D721Med (cell line): Measurements from ENCODE around the gene EPB41L2.
"Not testable (repeated sequence)": the region's sequence is repeated elsewhere in the genome, so short reads cannot be mapped to it uniquely, and the experiment has no call there.

Source experiments
- DNase-seq: peaks from one replicate; pipeline ENCODE4 v3.0.0; 2011; ENCODE audit warnings: low spot score; ENCODE audit not compliant: insufficient read length
- FAIRE-seq: peaks from 2 replicates; lab custom pipeline; 2011; peaks lifted over from hg19 to GRCh38; lab: Jason Lieb, UNC
- CTCF ChIP-seq: IDR thresholded peaks from 2 replicates; pipeline ENCODE4 v1.5.1; 2012; ENCODE audit warnings: mild to moderate bottlenecking, control low read depth; ENCODE audit not compliant: insufficient read depth; ENCODE audit errors: missing control alignments

Gene EPB41L2

GRCh38 chr6:130814506-130814905 lies 248.5 kb downstream of the EPB41L2 start:
- DNase-seq (no peak), FAIRE-seq (no peak)
- TF ChIP-seq CTCF: no peak

GRCh38 chr6:130811932-130812331 lies 251.1 kb downstream of the EPB41L2 start:
- peak; percentile 41 for FAIRE-seq
- TF ChIP-seq CTCF: no peak
- DNase-seq: no peak

DNA sequence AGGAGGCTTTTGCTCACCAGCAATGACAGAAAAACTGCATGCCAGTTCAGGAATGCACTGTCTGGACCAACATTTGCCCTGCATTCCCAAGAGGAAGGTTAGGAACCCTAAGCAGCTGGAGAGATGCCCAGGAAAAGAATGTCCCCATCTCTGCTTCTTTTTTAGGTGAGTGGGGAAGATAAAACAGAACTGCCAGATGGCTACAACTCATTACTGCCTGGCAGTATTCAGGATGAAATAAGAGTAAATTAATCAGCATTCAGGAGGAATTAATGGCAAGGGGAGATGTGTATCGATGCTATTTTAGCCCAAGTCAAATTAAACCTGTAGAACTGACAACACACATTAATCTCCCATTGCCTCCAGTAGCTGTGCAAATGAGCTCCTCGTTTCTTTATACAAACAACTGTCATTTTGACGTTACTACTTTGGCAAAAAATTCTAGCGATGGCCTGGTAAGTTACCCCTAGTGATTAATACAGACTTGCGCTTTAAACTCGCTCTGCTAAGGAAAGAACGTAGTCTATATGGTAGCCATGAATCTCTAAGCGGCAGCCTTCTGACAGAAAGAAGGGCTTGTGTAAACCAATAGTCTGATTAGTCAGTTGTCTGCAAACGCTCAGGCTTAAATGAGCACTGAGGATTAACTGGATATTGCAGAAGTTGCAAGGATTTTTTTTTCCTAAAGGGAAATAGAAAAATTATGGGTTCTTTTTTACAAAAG lies 252.6 kb downstream of the EPB41L2 start:
- DNase-seq: no peak
- peak; percentile 88 for FAIRE-seq
- TF ChIP-seq CTCF: no peak

GRCh38 chr6:130801368-130801767 lies 261.7 kb downstream of the EPB41L2 start:
- not testable (repeated sequence) for DNase-seq, FAIRE-seq

DNA sequence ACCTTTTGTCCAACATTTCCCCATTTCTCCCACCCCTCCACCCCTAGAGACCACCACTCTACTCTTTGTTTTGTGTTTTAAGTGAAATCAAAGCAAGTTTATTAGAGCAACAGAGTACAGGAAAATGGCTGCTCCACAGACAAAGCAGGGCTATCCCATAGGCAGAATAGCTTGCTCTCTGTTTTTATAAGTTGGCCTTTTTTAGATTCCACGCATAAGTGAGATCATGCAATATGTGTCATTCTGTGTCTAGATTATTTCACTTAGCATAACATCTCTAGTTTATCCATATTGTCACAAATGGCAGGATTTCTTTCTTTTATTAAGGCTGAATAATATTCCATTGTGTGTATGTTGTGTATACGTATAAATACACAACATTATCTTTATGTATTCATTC lies 266.0 kb downstream of the EPB41L2 start:
- FAIRE-seq (no peak), DNase-seq (no peak)
- TF ChIP-seq CTCF: no peak

GRCh38 chr6:130796313-130796905 lies 266.6 kb downstream of the EPB41L2 start:
- DNase-seq (no peak), FAIRE-seq (no peak)
- TF ChIP-seq CTCF: no peak

- no peak for DNase-seq
- TF ChIP-seq CTCF: no peak
- no peak for FAIRE-seq
These were observed 268.3 kb downstream of the EPB41L2 start for GRCh38 chr6:130794738-130795137.
